Left lung (tissue), 10 donors: Measurements from ENCODE around the gene KASH5. TPM values are rescaled to one million over a fixed set of nuclear protein-coding genes. Genes with fewer than 3 reads are reported as not detected.

Experiments used
- ATAC-seq: fragments of 200-7000 bp; cut with Tn5 transposase; one replicate; pipeline ENCODE4 v1.9.1; 2020; ENCODE audit warnings: moderate library complexity
- DNase-seq, 4 donors: peaks; one replicate each; pipeline ENCODE4 v3.0.0-alpha.2; 2013 to 2020
- H3K27ac ChIP-seq, 2 donors: fragments of 200-600 bp; sonication (generic) in 1 of 2; one replicate each; pipeline versions ENCODE4 v1.5.0 to v1.8.0; 2020 to 2021
- H3K27me3 ChIP-seq, 2 donors: fragments of 200-600 bp; sonication (generic) in 1 of 2; one replicate each; pipeline versions ENCODE4 v1.5.0 to v1.8.0; 2020 to 2021
- H3K36me3 ChIP-seq, 2 donors: fragments of 200-600 bp; sonication (generic) in 1 of 2; one replicate each; pipeline versions ENCODE4 v1.5.0 to v1.8.0; 2020 to 2021
- H3K4me1 ChIP-seq, 2 donors: fragments of 200-600 bp; one replicate each; pipeline ENCODE4 v1.8.0; 2021
- H3K4me3 ChIP-seq, 2 donors: fragments of 200-600 bp; sonication (generic) in 1 of 2; one replicate each; pipeline versions ENCODE4 v1.5.0 to v1.8.0; 2020 to 2021; ENCODE audit warnings: mild to moderate bottlenecking in 1 of 2
- H3K9me3 ChIP-seq, 2 donors: fragments of 200-600 bp; sonication (generic) in 1 of 2; one replicate each; pipeline versions ENCODE4 v1.5.0 to v1.8.0; 2020 to 2021
- intact Hi-C, 2 donors: fragments of 100-400 bp; cut with DNase I; formaldehyde crosslinking; loops; one replicate each; pipeline versions ENCODE4 v1.11.2 to v1.14.2; 2022
- polyA plus RNA-seq, 6 donors: library from polyadenylated mRNA; unstranded; fragments of 120-200 nt; gene quantifications; one replicate each; pipeline ENCODE4 v1.2.1, GENCODE V29; 2013; ENCODE audit not compliant: insufficient read length in 6 of 6
- total RNA-seq, 2 donors: library from RNA; stranded (reverse); fragmentation: NEBNext Ultra II Directional; extraction: Animal tissue kit (Norgen Biotek cat#: 25700); gene quantifications; one replicate each; pipeline ENCODE4 v1.2.1, GENCODE V29; 2021
- TF ChIP-seq, protein P1 (sequence below), 2 donors: fragments of 200-600 bp; sonication (generic) in 1 of 2; IDR thresholded peaks; one replicate each; pipeline versions ENCODE4 v1.5.0 to v1.8.0; 2021; ENCODE audit warnings: antibody characterized with exemption in 2 of 2
- donor health status: DM: no; HTN: yes; CAD: no.
- donor health status: DM: no; HTN: no; CAD: no.

The KASH5 gene
- total and polyA plus RNA-seq, 8 donors = 0.84 to 3.6 TPM; not detected in 6

DNA sequence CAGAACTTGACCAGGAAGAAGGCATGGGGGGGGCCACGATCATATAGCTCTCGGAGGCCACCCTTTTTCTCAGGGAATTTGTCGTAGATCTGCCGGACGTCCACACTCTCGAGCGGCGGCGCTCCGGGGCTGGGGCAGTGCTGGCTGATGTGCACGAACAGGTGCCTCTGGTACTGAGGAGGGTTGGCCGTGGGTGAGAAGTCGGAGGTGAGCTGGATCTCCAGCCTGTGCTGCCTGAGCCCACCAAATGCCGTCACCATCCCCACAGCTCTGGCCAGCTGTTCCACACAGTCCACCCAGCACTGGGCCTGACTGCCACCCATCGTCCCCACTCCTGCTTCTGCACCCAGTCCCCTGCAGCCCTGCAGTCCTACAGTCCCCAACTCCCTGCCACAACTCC, 40.9 kb upstream of the KASH5 start:
- ATAC-seq (no peak), DNase-seq (no peak)
- Histone ChIP-seq H3K36me3 (peaks cover 0 to 97% of the 10 kb centered on the region in 2 donors), H3K27ac (no peak overlapping the region), H3K4me1 (no peaks in the 10 kb centered on the region), H3K9me3 (no peaks in the 10 kb centered on the region), H3K27me3 (no peaks in the 10 kb centered on the region), H3K4me3 (no peak overlapping the region)
- intact Hi-C loops = no loop called here
- TF ChIP-seq, protein P1, sequence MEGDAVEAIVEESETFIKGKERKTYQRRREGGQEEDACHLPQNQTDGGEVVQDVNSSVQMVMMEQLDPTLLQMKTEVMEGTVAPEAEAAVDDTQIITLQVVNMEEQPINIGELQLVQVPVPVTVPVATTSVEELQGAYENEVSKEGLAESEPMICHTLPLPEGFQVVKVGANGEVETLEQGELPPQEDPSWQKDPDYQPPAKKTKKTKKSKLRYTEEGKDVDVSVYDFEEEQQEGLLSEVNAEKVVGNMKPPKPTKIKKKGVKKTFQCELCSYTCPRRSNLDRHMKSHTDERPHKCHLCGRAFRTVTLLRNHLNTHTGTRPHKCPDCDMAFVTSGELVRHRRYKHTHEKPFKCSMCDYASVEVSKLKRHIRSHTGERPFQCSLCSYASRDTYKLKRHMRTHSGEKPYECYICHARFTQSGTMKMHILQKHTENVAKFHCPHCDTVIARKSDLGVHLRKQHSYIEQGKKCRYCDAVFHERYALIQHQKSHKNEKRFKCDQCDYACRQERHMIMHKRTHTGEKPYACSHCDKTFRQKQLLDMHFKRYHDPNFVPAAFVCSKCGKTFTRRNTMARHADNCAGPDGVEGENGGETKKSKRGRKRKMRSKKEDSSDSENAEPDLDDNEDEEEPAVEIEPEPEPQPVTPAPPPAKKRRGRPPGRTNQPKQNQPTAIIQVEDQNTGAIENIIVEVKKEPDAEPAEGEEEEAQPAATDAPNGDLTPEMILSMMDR (IDR thresholded peaks at IDR 0.05) = no peak

DNA sequence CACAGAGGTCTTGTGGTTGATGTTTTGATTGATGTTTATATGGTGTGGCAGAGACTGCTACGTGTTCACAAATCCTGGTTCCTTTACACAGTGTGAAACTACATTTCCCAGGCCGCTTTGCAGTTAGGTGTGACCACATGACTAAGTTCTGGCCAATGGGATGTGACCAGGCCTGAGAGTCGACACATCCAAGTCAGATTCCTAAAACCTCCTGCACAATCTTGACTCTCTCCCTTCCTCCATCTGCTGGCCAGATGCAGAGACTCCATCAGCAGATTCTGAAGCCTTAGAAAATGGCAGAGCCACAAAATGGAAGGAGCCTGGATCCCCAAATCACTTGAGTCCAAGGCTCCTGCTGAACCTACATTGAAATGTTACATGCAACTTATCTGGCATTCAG, 40.2 kb upstream of the KASH5 start:
- ATAC-seq = peak; percentile 47
- peaks cover 0 to 94% of the 10 kb centered on the region in 2 donors for H3K36me3 ChIP-seq

DNA sequence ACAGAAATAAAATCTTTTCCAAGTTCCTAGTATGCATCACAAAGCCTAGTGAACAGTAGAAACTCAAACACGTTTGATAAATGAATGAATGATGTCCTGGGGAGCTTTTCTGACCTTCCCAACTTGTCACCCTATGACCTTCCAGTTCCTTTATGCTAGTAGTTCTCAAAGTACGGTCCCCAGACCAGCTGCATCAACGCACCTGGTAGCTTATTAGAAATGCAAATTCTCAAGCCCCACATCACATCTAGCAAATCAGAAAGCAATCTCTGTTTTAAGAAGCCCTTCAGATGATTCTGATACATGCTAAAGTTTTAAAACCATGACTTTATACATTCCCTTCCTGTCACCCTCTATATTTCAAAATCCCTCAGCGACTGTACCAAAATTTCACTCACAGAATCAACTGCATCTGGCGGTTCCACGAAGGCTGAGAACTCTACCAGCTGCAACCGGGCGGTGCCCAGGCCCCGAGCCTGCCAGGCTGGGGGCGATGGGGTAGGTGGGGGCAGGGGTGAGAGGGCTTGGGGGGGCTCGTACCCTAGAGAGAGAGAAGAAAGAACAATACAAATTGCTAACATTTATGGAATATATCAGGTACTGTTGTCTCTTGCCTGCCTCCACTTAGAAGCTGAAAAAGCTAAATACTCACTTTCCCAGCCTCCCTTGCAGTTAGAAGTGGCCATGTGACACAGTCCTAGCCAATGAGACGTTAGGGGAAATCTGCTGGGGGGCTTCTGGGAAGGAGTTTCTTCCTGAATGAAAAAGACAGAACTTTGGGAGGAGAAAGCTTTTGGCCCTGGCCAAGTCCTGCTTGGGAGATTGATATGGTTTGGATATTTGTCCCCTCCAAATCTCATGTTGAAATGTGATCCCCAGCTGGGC, 39.5 kb upstream of the KASH5 start:
- Histone ChIP-seq H3K36me3 (peaks cover 0 to 87% of the 10 kb centered on the region in 2 donors), H3K4me1 (no peaks in the 10 kb centered on the region), H3K4me3 (no peak overlapping the region), H3K27ac (no peak overlapping the region), H3K9me3 (no peaks in the 10 kb centered on the region), H3K27me3 (no peaks in the 10 kb centered on the region)
- DNase-seq = no peak
- no peak for ATAC-seq
- TF ChIP-seq, protein P1 (IDR thresholded peaks at IDR 0.05) = no peak
- intact Hi-C loops = no loop called here

More for the DNA sequence above, 40.2 kb upstream of the KASH5 start:
- Histone ChIP-seq H3K4me1 (no peaks in the 10 kb centered on the region), H3K9me3 (no peaks in the 10 kb centered on the region), H3K27ac (no peak overlapping the region), H3K4me3 (no peak overlapping the region), H3K27me3 (no peaks in the 10 kb centered on the region)
- peak in 1 of 4 donors; percentile 25 for DNase-seq
- intact Hi-C loops = no loop called here
- TF ChIP-seq, protein P1 (IDR thresholded peaks at IDR 0.05) = no peak

DNA sequence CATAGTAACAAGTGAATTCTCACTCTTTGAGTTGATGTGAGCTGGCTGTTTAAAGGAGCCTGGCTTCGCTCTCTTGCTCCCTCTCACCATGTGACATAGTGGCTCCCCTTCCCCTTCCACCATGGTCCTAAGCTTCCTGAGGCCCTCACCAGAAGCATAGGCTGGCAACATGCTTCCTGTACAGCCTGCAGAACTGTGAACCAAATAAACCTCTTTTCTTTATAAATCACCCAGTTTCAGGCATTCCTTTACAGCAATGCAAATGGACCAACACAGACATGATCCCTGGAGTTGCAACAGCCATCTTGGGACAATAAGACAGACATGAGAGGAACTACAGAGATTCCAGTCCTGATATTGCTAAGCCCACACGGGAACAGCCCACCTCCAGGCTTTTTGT, 38.5 kb upstream of the KASH5 start:
- intact Hi-C loops = no loop called here
- H3K36me3 ChIP-seq = peaks cover 0 to 84% of the 10 kb centered on the region in 2 donors
- no peak for DNase-seq

DNA sequence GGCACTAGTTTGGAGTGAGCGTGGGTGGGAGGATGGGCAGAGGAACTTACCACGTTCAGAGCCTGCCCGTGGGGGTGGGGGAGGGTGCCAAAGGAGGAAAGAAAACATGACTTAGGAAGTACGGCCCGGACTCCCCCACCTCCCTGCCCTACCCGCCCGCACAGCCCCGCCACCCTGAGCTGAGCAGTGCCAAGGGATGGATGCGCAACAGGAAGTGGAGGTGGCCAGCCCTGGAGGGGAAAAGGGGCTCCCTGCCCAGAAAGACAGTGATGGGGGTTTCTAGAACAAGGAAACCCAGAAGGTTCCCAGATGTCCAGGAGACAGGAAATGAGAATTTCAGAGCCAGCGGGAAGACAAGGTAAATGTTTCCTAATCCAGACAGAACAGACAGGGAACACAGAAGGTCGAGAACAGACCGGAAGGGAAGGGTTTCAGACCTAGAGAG, 32.1 kb upstream of the KASH5 start:
- H3K9me3 ChIP-seq = no peaks in the 10 kb centered on the region
- peak overlapping the region; percentile 7 to 50 for H3K27ac ChIP-seq
- DNase-seq (peak in 2 of 4 donors; percentile 53 to 79), ATAC-seq (peak; percentile 39)
- H3K4me1 ChIP-seq = peaks cover 3 to 18% of the 10 kb centered on the region in 2 donors
- H3K27me3 ChIP-seq = peaks cover 0 to 6% of the 10 kb centered on the region in 2 donors
- intact Hi-C loops = no loop called here
- peaks cover 0 to 38% of the 10 kb centered on the region in 2 donors for H3K36me3 ChIP-seq
- TF ChIP-seq, protein P1 (IDR thresholded peaks at IDR 0.05) = no peak
- H3K4me3 ChIP-seq = no peak overlapping the region

More for the DNA sequence above, 38.5 kb upstream of the KASH5 start:
- no peak overlapping the region for H3K4me3 ChIP-seq
- no peaks in the 10 kb centered on the region for H3K27me3 ChIP-seq
- ATAC-seq = no peak
- H3K9me3 ChIP-seq = no peaks in the 10 kb centered on the region
- TF ChIP-seq, protein P1 (IDR thresholded peaks at IDR 0.05) = no peak
- H3K27ac ChIP-seq = no peak overlapping the region
- no peaks in the 10 kb centered on the region for H3K4me1 ChIP-seq
